Measurements from ENCODE around the gene ARHGAP23. TPM values are rescaled to one million over a fixed set of nuclear protein-coding genes. Genes with fewer than 3 reads are reported as not detected.

The ARHGAP23 gene
- total RNA-seq, 2 donors from 2014 or later: 9.4 to 18.0 TPM

GRCh38 chr17:38415250-38416194 lies 12.7 kb upstream of the ARHGAP23 start:
- peak overlapping the region; percentile 22 for H3K4me3 Mint-ChIP-seq
- Histone ChIP-seq H3K4me1 (ENCODE audit: control insufficient read depth, insufficient read depth, low read length) (peaks cover 19% of the 10 kb centered on the region), H3K36me3 (ENCODE audit: control insufficient read depth, insufficient read depth, low read length) (no peaks in the 10 kb centered on the region), H3K27me3 (ENCODE audit: control insufficient read depth, insufficient read depth, low read length, poor library complexity, severe bottlenecking) (peaks cover 27% of the 10 kb centered on the region), H3K27ac (ENCODE audit: low read depth, low read length) (peak overlapping the region; percentile 92), H3K9me3 (ENCODE audit: control insufficient read depth, low read length) (no peaks in the 10 kb centered on the region), H3K4me3 (ENCODE audit: low read length) (no peak overlapping the region), H3K9ac (ENCODE audit: extremely low read depth, low read length, poor library complexity, severe bottlenecking) (peak overlapping the region; percentile 38)
- peak; percentile 90 for DNase-seq
- H3K9me3 Mint-ChIP-seq: no peaks in the 10 kb centered on the region
- 41 to 44% methylated on average over 8 to 21 of the region's 22 CpGs for WGBS, 2 experiments (ENCODE audit: insufficient coverage in 1 of 2, insufficient read length in 1 of 2)
- H3K4me1 Mint-ChIP-seq: peaks cover 18% of the 10 kb centered on the region
- peaks cover 38% of the 10 kb centered on the region for H3K27me3 Mint-ChIP-seq (ENCODE audit: insufficient read depth)
- H3K36me3 Mint-ChIP-seq (ENCODE audit: low read depth): no peaks in the 10 kb centered on the region
- TF ChIP-seq CTCF (conservative IDR thresholded peaks at IDR 0.05): no peak
- H3K27ac Mint-ChIP-seq: peak overlapping the region; percentile 90

- no peaks in the 10 kb centered on the region for H3K9me3 Mint-ChIP-seq
- Histone ChIP-seq H3K9me3 (ENCODE audit: control insufficient read depth, low read length) (no peaks in the 10 kb centered on the region), H3K9ac (ENCODE audit: extremely low read depth, low read length, poor library complexity, severe bottlenecking) (no peak overlapping the region), H3K27ac (ENCODE audit: low read depth, low read length) (no peak overlapping the region), H3K36me3 (ENCODE audit: control insufficient read depth, insufficient read depth, low read length) (no peaks in the 10 kb centered on the region), H3K4me3 (ENCODE audit: low read length) (no peak overlapping the region), H3K4me1 (ENCODE audit: control insufficient read depth, insufficient read depth, low read length) (peaks cover 19% of the 10 kb centered on the region), H3K27me3 (ENCODE audit: control insufficient read depth, insufficient read depth, low read length, poor library complexity, severe bottlenecking) (peaks cover 39% of the 10 kb centered on the region)
- no peak for TF ChIP-seq CTCF (conservative IDR thresholded peaks at IDR 0.05)
- 86 to 100% methylated on average over 1 of the region's 1 CpG for WGBS, 2 experiments (ENCODE audit: insufficient coverage in 1 of 2, insufficient read length in 1 of 2)
- no peak for DNase-seq
- peaks cover 18% of the 10 kb centered on the region for H3K4me1 Mint-ChIP-seq
- no peak overlapping the region for H3K27ac Mint-ChIP-seq
- peaks cover 51% of the 10 kb centered on the region for H3K27me3 Mint-ChIP-seq (ENCODE audit: insufficient read depth)
- no peak overlapping the region for H3K4me3 Mint-ChIP-seq
- H3K36me3 Mint-ChIP-seq (ENCODE audit: low read depth): no peaks in the 10 kb centered on the region
These were observed 11.4 kb upstream of the ARHGAP23 start for GRCh38 chr17:38416840-38417209.

GRCh38 chr17:38417210-38417951 lies 10.9 kb upstream of the ARHGAP23 start:
- Mint-ChIP-seq H3K36me3 (ENCODE audit: low read depth) (no peaks in the 10 kb centered on the region), H3K27me3 (ENCODE audit: insufficient read depth) (peaks cover 57% of the 10 kb centered on the region), H3K4me1 (peaks cover 18% of the 10 kb centered on the region), H3K27ac (no peak overlapping the region), H3K9me3 (no peaks in the 10 kb centered on the region), H3K4me3 (no peak overlapping the region)
- H3K9me3 ChIP-seq (ENCODE audit: control insufficient read depth, low read length): no peaks in the 10 kb centered on the region
- no peaks in the 10 kb centered on the region for H3K36me3 ChIP-seq (ENCODE audit: control insufficient read depth, insufficient read depth, low read length)
- no peak overlapping the region for H3K9ac ChIP-seq (ENCODE audit: extremely low read depth, low read length, poor library complexity, severe bottlenecking)
- H3K27ac ChIP-seq (ENCODE audit: low read depth, low read length): peak overlapping the region; percentile 42
- peaks cover 19% of the 10 kb centered on the region for H3K4me1 ChIP-seq (ENCODE audit: control insufficient read depth, insufficient read depth, low read length)
- DNase-seq: peak; percentile 78
- WGBS, 2 experiments (ENCODE audit: insufficient coverage in 1 of 2, insufficient read length in 1 of 2): 80 to 81% methylated on average over 3 to 11 of the region's 11 CpGs
- peaks cover 45% of the 10 kb centered on the region for H3K27me3 ChIP-seq (ENCODE audit: control insufficient read depth, insufficient read depth, low read length, poor library complexity, severe bottlenecking)
- no peak for TF ChIP-seq CTCF (conservative IDR thresholded peaks at IDR 0.05)
- H3K4me3 ChIP-seq (ENCODE audit: low read length): no peak overlapping the region

Data from endodermal cell (in vitro differentiated cells).